Endometrial microvascular endothelial cells (primary cell): Measurements from ENCODE around the gene PAM16. TPM values are rescaled to one million over a fixed set of nuclear protein-coding genes. Genes with fewer than 3 reads are reported as not detected.

Experiments used
- in situ Hi-C: cut with HindIII; loops from 2 replicates; pipeline ENCODE4 v1.10.0; 2017; ENCODE audit warnings: low sequenced_read_pairs, low pct_unique_long_range_greater_than_20kb; ENCODE audit errors: inconsistent ontology term
- total RNA-seq: library from RNA; depleted of rRNA; stranded (reverse); fragments of >200 nt; gene quantifications from one replicate; pipeline ENCODE4 v1.2.3, GENCODE V29; 2015; ENCODE audit errors: inconsistent ontology term

PAM16 gene
- total RNA-seq, 1 donor from 2014 or later = 39.7 TPM

- in situ Hi-C loops = no loop called here
Measured at GRCh38 chr16:4385066-4385788, 34.1 kb upstream of the PAM16 start.

GRCh38 chr16:4384509-4384942 is 33.4 kb upstream of the PAM16 start:
- in situ Hi-C loops = no loop called here

GRCh38 chr16:4383591-4384444 is 32.7 kb upstream of the PAM16 start:
- in situ Hi-C loops = no loop called here

- in situ Hi-C loops = no loop called here
Measured at GRCh38 chr16:4382795-4383357, 31.8 kb upstream of the PAM16 start.

- in situ Hi-C loops = no loop called here
Measured at GRCh38 chr16:4381935-4382794, 31.0 kb upstream of the PAM16 start.

- in situ Hi-C loops = no loop called here
Measured at GRCh38 chr16:4381072-4381934, 30.2 kb upstream of the PAM16 start.

- in situ Hi-C loops = no loop called here
Measured at GRCh38 chr16:4380119-4381063, 29.3 kb upstream of the PAM16 start.

GRCh38 chr16:4378999-4379690 is 28.0 kb upstream of the PAM16 start:
- in situ Hi-C loops = no loop called here

GRCh38 chr16:4378161-4378666 is 27.1 kb upstream of the PAM16 start:
- in situ Hi-C loops = no loop called here

- in situ Hi-C loops = no loop called here
Measured at GRCh38 chr16:4377573-4378154, 26.5 kb upstream of the PAM16 start.

GRCh38 chr16:4376893-4377572 is 25.9 kb upstream of the PAM16 start:
- in situ Hi-C loops = no loop called here

- in situ Hi-C loops = no loop called here
Measured at GRCh38 chr16:4376126-4376892, 25.2 kb upstream of the PAM16 start.

GRCh38 chr16:4375717-4376116 is 24.6 kb upstream of the PAM16 start:
- in situ Hi-C loops = no loop called here

- in situ Hi-C loops = no loop called here
Measured at GRCh38 chr16:4373909-4374742, 23.0 kb upstream of the PAM16 start.
